HepG2 (cell line): Measurements from ENCODE around the gene HS6ST1. TPM values are rescaled to one million over a fixed set of nuclear protein-coding genes. Genes with fewer than 3 reads are reported as not detected.

ENCODE experiments used
- ATAC-seq: fragments of 200-7000 bp; cut with Tn5 transposase; 3 replicates; pipeline ENCODE4 v1.9.1; 2020; ENCODE audit warnings: mild to moderate bottlenecking, moderate library complexity
- BruUV-seq: library from RNA; stranded (reverse); fragments of 400-500 nt; replicated peaks from 2 replicates; lab custom pipeline; 2021; lab: Mats Ljungman, UMichigan
- CTCF ChIA-PET: fragments of 300-600 bp; formaldehyde crosslinking; extraction: SDS; loops from one replicate; lab custom pipeline; 2021; ENCODE audit warnings: low total read pairs, inconsistent platforms, low intra/inter-chr PET ratio; lab: Yijun Ruan, JAX
- POLR2A ChIA-PET: fragments of 350-600 bp; sonication (Branson Sonifier 250); formaldehyde crosslinking; loops from one replicate; lab custom pipeline; 2020; ENCODE audit warnings: antibody characterized with exemption, inconsistent platforms; lab: Yijun Ruan, JAX
- DNase-seq: peaks from one replicate; pipeline ENCODE4 v3.0.0-alpha.2; 2015; ENCODE audit warnings: low spot score
- FAIRE-seq: peaks from 3 replicates; lab custom pipeline; 2011; peaks lifted over from hg19 to GRCh38; lab: Jason Lieb, UNC
- H2AFZ ChIP-seq: one replicate; pipeline ENCODE4 v1.6.1; 2011; ENCODE audit warnings: low read length, inconsistent platforms
- H3K27ac ChIP-seq: fragments of 300-600 bp; 3 replicates; pipeline ENCODE4 v1.8.0; 2011; ENCODE audit warnings: mixed run types, mild to moderate bottlenecking, mixed read lengths, low read length, inconsistent platforms; ENCODE audit not compliant: insufficient read depth; ENCODE audit errors: extremely low read length
- H3K27me3 ChIP-seq, 2 experiments: fragments of 200-600 bp in 1 of 2; 2 replicates in 1 of 2; 3 replicates in 1 of 2; pipeline versions ENCODE4 v1.6.0 to v1.8.0; 2011; ENCODE audit warnings: low read length in 2 of 2, mild to moderate bottlenecking in 2 of 2, moderate library complexity in 2 of 2, inconsistent platforms in 1 of 2; ENCODE audit not compliant: insufficient read depth in 2 of 2, control insufficient read depth in 1 of 2
- H3K36me3 ChIP-seq, 2 experiments: fragments of 200-600 bp in 1 of 2; replicated peaks in 1 of 2; 2 replicates in 1 of 2; 3 replicates in 1 of 2; pipeline versions ENCODE4 v1.5.1 to v1.8.0; 2011; ENCODE audit warnings: low read length in 2 of 2, inconsistent platforms in 1 of 2; ENCODE audit not compliant: insufficient read depth in 2 of 2, control insufficient read depth in 1 of 2
- H3K4me1 ChIP-seq: 2 replicates; pipeline ENCODE4 v1.5.1; 2012; ENCODE audit warnings: low read length, inconsistent platforms; ENCODE audit not compliant: insufficient read depth
- H3K4me2 ChIP-seq: 2 replicates; pipeline ENCODE4 v1.6.0; 2011; ENCODE audit warnings: low read depth, low read length, inconsistent platforms
- H3K4me3 ChIP-seq, 3 experiments: fragments of 200-600 bp in 1 of 3; sonication (generic), shearing (Covaris generic) in 1 of 3; replicated peaks in 1 of 3; 2 replicates each; pipeline ENCODE4 v1.5.1; 2011 to 2016; ENCODE audit warnings: low read length in 3 of 3, inconsistent platforms in 2 of 3, low read depth in 2 of 3, mild to moderate bottlenecking in 2 of 3, control low read depth in 1 of 3, mixed read lengths in 1 of 3; ENCODE audit not compliant: insufficient read depth in 1 of 3
- H3K79me2 ChIP-seq: one replicate; pipeline ENCODE4 v1.6.1; 2011; ENCODE audit warnings: low read length, inconsistent platforms; ENCODE audit not compliant: insufficient read depth
- H3K9ac ChIP-seq: 2 replicates; pipeline ENCODE4 v1.6.0; 2011; ENCODE audit warnings: mild to moderate bottlenecking, low read depth, low read length, inconsistent platforms; ENCODE audit not compliant: insufficient read depth
- H3K9me3 ChIP-seq: 2 replicates; pipeline ENCODE4 v1.5.1; 2012; ENCODE audit warnings: mild to moderate bottlenecking, low read length
- H4K20me1 ChIP-seq: 2 replicates; pipeline ENCODE4 v1.6.0; 2011; ENCODE audit warnings: inconsistent platforms, mild to moderate bottlenecking, low read length, moderate library complexity; ENCODE audit not compliant: insufficient read depth
- PHF21A ChIP-seq: sonication (generic); formaldehyde crosslinking; IDR thresholded peaks from 2 replicates; pipeline ENCODE4 v1.5.0; 2020; ENCODE audit warnings: mild to moderate bottlenecking, missing genetic modification reagents
- RBFOX2 ChIP-seq: fragments of 200-400 bp; formaldehyde crosslinking; IDR thresholded peaks from 2 replicates; pipeline ENCODE4 v1.6.1; 2017; ENCODE audit warnings: low read depth, mild to moderate bottlenecking, low read length
- RXRB ChIP-seq: IDR thresholded peaks from 2 replicates; pipeline ENCODE4 v1.6.1; 2016; ENCODE audit warnings: borderline replicate concordance, missing genetic modification reagents, missing compliant biosample characterization
- ZBTB40 ChIP-seq, 2 experiments: fragments of 450-650 bp in 1 of 2; sonication (generic) in 1 of 2; formaldehyde crosslinking in 1 of 2; IDR thresholded peaks; 2 replicates each; pipeline versions ENCODE4 v1.6.1 to v1.8.0; 2016 to 2022; ENCODE audit warnings: antibody characterized with exemption in 1 of 2, mild to moderate bottlenecking in 1 of 2, missing genetic modification reagents in 1 of 2
- ZNF788 ChIP-seq: sonication (generic); formaldehyde crosslinking; IDR thresholded peaks from 2 replicates; pipeline ENCODE4 v1.5.0; 2020; ENCODE audit warnings: mild to moderate bottlenecking, missing genetic modification reagents, borderline replicate concordance
- WGBS: methylation state at CpG from one replicate; pipeline ENCODE4 v1.1.6; 2017; ENCODE audit warnings: low lambda C conversion rate; 5-methylcytosine and 5-hydroxymethylcytosine counted together
- in situ Hi-C: cut with HindIII; loops from 2 replicates; pipeline ENCODE4 v1.10.0; 2017; ENCODE audit warnings: low pct_unique_long_range_greater_than_20kb; ENCODE audit not compliant: extremely low pct_ligation_motif_present
- intact Hi-C: fragments of 100-400 bp; cut with micrococcal nuclease; formaldehyde crosslinking; loops from one replicate; pipeline ENCODE4 v1.10.0; 2022; ENCODE audit not compliant: unreplicated experiment
- polyA plus RNA-seq, 8 experiments: library from polyadenylated mRNA; depleted of rRNA in 3 of 8; stranded (reverse) in 7 of 8; unstranded in 1 of 8; fragments of >200 nt; fragmentation: Illumina TruSeq in 4 of 8; extraction: Trizol in 4 of 8; gene quantifications; 2 replicates each; pipeline versions ENCODE4 v1.2.1 to v1.2.3, GENCODE V29; 2011 to 2016; ENCODE audit warnings: low read depth in 4 of 8, missing spikeins in 1 of 8, mixed read lengths in 1 of 8; ENCODE audit not compliant: insufficient read depth in 1 of 8
- total RNA-seq, 5 experiments: library from RNA; depleted of rRNA; stranded (reverse); fragments of >200 nt; fragmentation: Illumina TruSeq; extraction: Trizol; gene quantifications; 2 replicates each; pipeline ENCODE4 v1.2.3, GENCODE V29; 2016; ENCODE audit warnings: low read depth in 1 of 5

The HS6ST1 gene
- total and polyA plus RNA-seq, 2 of the 13 experiments (the other 11 are each of a cell fraction or from before 2014, with no cell fraction given): 34.5 to 84.6 TPM

GRCh38 chr2:128311216-128311754 lies 7.4 kb downstream of the HS6ST1 start:
- in situ Hi-C loops: no loop called here
- Histone ChIP-seq H3K4me1 (peaks cover 100% of the 10 kb centered on the region), H3K36me3 (peaks cover 29 to 68% of the 10 kb centered on the region in 2 experiments), H3K79me2 (peaks cover 97% of the 10 kb centered on the region), H4K20me1 (peaks cover 97% of the 10 kb centered on the region), H3K4me2 (peak overlapping the region; percentile 52; the same call in 1 of the 2 replicates), H2AFZ (no peak overlapping the region), H3K9me3 (no peaks in the 10 kb centered on the region), H3K27me3 (no peaks in the 10 kb centered on the region), H3K27ac (no peak overlapping the region), H3K4me3 (no peak overlapping the region; a peak in 1 of 6 replicates), H3K9ac (no peak overlapping the region)
- BruUV-seq: no TSS peak
- ChIA-PET POLR2A (interaction anchor here (0.6 to 2.8 kb wide), 2 partner anchors 10 to 96 kb away, joined by 3 to 12 read pairs; no protein-coding TSS in a partner anchor), CTCF (no interaction called here)
- ATAC-seq (no peak), DNase-seq (no peak), FAIRE-seq (no peak)
- WGBS: 94% methylated on average over 7 of the region's 7 CpGs
- TF ChIP-seq ZNF788 (CRISPR knock-in tag) (peak; percentile 41; the same call in 1 of the 2 replicates), RXRB (CRISPR knock-in tag) (no peak), RBFOX2 (peak; percentile 8; the same call in 1 of the 2 replicates), PHF21A (CRISPR knock-in tag) (no peak), ZBTB40 (IDR thresholded peaks at IDR 0.05) (no peak), ZBTB40 (CRISPR knock-in tag; IDR thresholded peaks at IDR 0.05) (0 out of 2 replicates have a peak, but pooled peaks have one; percentile 29)
- intact Hi-C loops: no loop called here
